Thoracic aorta (tissue), 2 donors: Measurements from ENCODE around the gene VAT1L. TPM values are rescaled to one million over a fixed set of nuclear protein-coding genes. Genes with fewer than 3 reads are reported as not detected.

ENCODE experiments used
- ATAC-seq: fragments of 150-250 bp; one replicate; pipeline ENCODE4 v1.8.0; 2017; ENCODE audit warnings: low read depth; ENCODE audit not compliant: insufficient number of reproducible peaks, low FRiP score
- DNase-seq: peaks from one replicate; pipeline ENCODE4 v3.0.0-alpha.2; 2020; ENCODE audit warnings: low spot score
- H3K27ac ChIP-seq, 2 donors: fragments of 200-600 bp; sonication (generic); 1 replicate in 1 of 2; 2 replicates in 1 of 2; pipeline ENCODE4 v1.5.1; 2016; ENCODE audit warnings: mild to moderate bottlenecking in 2 of 2, moderate library complexity in 2 of 2
- H3K27me3 ChIP-seq: fragments of 200-600 bp; sonication (generic); replicated peaks from 2 replicates; pipeline ENCODE4 v1.6.0; 2016; ENCODE audit warnings: mild to moderate bottlenecking; ENCODE audit not compliant: insufficient read depth
- H3K36me3 ChIP-seq: fragments of 200-600 bp; sonication (generic); one replicate; pipeline ENCODE4 v1.5.1; 2016
- H3K4me1 ChIP-seq, 2 donors: fragments of 200-600 bp; sonication (generic); 1 replicate in 1 of 2; 2 replicates in 1 of 2; pipeline versions ENCODE4 v1.5.1 to v1.6.0; 2016; ENCODE audit warnings: low read depth in 2 of 2, mild to moderate bottlenecking in 1 of 2; ENCODE audit not compliant: control insufficient read depth in 1 of 2
- H3K4me3 ChIP-seq: fragments of 200-600 bp; sonication (generic); 2 replicates; pipeline ENCODE4 v1.5.1; 2016; ENCODE audit warnings: mild to moderate bottlenecking
- H3K9me3 ChIP-seq: fragments of 200-600 bp; sonication (generic); 2 replicates; pipeline ENCODE4 v1.5.1; 2016
- total RNA-seq, 2 donors: library from RNA; depleted of rRNA; stranded (reverse); fragments of >200 nt; gene quantifications; one replicate each; pipeline versions ENCODE4 v1.1.0 to v1.2.3, GENCODE V29; 2016
- TF ChIP-seq, protein P1 (sequence below): fragments of 200-600 bp; sonication (generic); IDR thresholded peaks from one replicate; pipeline ENCODE4 v1.5.1; 2019; ENCODE audit warnings: antibody characterized with exemption

The VAT1L gene
- total RNA-seq, 2 donors from 2014 or later: 10.4 to 27.1 TPM

DNA sequence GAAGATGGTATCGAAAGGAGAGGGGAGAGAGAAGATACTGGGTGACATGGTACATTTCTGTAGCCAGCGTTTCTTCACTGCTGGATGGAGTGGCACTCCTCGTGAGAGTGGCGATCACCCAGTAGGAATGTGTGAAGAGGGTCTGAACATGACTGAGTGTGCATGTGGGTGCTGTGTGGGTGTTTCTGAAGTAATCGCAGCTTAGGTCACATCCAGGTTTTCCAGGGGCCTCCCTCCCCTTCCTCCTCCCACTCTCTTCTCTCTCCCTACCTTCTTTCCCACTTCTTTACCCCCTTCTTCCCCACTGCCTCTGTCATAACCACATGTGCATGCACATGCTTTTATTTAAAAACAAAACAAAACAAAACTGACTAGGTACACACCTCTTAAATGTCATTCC is 235.8 kb downstream of the VAT1L start:
- TF ChIP-seq, protein P1, sequence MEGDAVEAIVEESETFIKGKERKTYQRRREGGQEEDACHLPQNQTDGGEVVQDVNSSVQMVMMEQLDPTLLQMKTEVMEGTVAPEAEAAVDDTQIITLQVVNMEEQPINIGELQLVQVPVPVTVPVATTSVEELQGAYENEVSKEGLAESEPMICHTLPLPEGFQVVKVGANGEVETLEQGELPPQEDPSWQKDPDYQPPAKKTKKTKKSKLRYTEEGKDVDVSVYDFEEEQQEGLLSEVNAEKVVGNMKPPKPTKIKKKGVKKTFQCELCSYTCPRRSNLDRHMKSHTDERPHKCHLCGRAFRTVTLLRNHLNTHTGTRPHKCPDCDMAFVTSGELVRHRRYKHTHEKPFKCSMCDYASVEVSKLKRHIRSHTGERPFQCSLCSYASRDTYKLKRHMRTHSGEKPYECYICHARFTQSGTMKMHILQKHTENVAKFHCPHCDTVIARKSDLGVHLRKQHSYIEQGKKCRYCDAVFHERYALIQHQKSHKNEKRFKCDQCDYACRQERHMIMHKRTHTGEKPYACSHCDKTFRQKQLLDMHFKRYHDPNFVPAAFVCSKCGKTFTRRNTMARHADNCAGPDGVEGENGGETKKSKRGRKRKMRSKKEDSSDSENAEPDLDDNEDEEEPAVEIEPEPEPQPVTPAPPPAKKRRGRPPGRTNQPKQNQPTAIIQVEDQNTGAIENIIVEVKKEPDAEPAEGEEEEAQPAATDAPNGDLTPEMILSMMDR: no peak
- DNase-seq: no peak
- Histone ChIP-seq H3K9me3 (no peaks in the 10 kb centered on the region), H3K36me3 (no peaks in the 10 kb centered on the region), H3K27me3 (no peaks in the 10 kb centered on the region), H3K4me1 (no peaks in the 10 kb centered on the region), H3K4me3 (no peak overlapping the region), H3K27ac (no peak overlapping the region)
- ATAC-seq: no peak

DNA sequence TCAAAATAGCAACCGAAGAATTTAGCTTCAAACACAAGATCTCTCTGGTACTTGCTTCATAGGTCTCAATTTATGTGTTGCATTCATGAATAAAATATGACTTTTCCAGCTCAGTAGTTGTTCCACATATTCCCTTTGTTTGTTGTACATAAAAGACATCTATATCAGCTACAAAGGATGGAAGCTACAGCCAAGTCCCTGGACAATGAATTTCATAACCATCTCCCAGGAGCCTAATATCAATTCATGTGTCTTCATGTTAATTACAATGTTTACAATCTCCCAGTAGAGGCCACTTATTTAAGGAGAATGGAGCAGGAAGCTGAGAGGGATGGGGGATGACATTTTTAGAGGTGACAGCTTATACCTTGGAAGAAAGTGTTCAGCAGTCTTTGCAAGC is 237.3 kb downstream of the VAT1L start:
- H3K27ac ChIP-seq: no peak overlapping the region
- no peaks in the 10 kb centered on the region for H3K27me3 ChIP-seq
- no peaks in the 10 kb centered on the region for H3K9me3 ChIP-seq
- no peak for DNase-seq
- no peak overlapping the region for H3K4me3 ChIP-seq
- no peaks in the 10 kb centered on the region for H3K36me3 ChIP-seq
- ATAC-seq: no peak
- TF ChIP-seq, protein P1: no peak
- H3K4me1 ChIP-seq: no peaks in the 10 kb centered on the region

DNA sequence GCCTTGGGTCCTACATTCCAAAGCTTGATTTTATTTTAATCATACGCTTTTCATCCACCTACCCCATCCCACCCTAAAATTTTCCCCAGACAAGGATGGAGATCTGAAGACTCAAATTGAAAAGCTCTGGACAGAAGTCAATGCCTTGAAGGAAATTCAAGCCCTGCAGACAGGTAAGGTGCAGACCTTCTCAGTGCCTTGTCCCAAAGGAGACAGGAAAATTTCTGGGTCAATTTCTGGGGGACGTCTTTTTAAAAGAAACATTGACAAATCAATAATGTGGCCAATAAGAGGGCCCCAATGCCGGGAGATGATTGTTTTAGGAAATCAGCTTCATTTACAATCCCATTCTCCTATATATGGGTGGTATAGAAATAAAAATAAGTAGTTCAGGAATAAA is 239.7 kb downstream of the VAT1L start:
- Histone ChIP-seq H3K9me3 (no peaks in the 10 kb centered on the region), H3K27ac (no peak overlapping the region), H3K4me3 (no peak overlapping the region), H3K36me3 (no peaks in the 10 kb centered on the region), H3K27me3 (no peaks in the 10 kb centered on the region), H3K4me1 (no peaks in the 10 kb centered on the region)
- ATAC-seq (no peak), DNase-seq (no peak)
- TF ChIP-seq, protein P1: no peak

Other genes starting within 250 kb of the VAT1L start
- gene NUDT7, start 66.0 kb upstream of the VAT1L start, total RNA-seq: 10 to 100 TPM in 1 of 2 donors, 1 to 10 TPM in 1; 2.7 to 14.6 TPM
- gene CLEC3A, start 234.0 kb downstream of the VAT1L start, total RNA-seq: not detected